Lower leg skin (tissue), 4 donors: ENCODE measurements around the gene CMSS1. TPM values are rescaled to one million over a fixed set of nuclear protein-coding genes. Genes with fewer than 3 reads are reported as not detected.

ENCODE experiments used
- DNase-seq, 2 donors: peaks; one replicate each; pipeline ENCODE4 v3.0.0-alpha.2; 2019; ENCODE audit warnings: low spot score in 2 of 2
- H3K4me3 ChIP-seq: fragments of 200-600 bp; sonication (generic); 2 replicates; pipeline ENCODE4 v1.5.1; 2017; ENCODE audit warnings: mild to moderate bottlenecking, low read depth; ENCODE audit not compliant: poor library complexity, severe bottlenecking
- CTCF ChIP-seq, 3 donors: fragments of 450-650 bp; IDR thresholded peaks; one replicate each; pipeline ENCODE4 v1.5.1; 2016; ENCODE audit warnings: antibody characterized with exemption in 3 of 3, mild to moderate bottlenecking in 3 of 3, moderate library complexity in 2 of 3
- POLR2A ChIP-seq, 2 donors: fragments of 450-650 bp; IDR thresholded peaks; one replicate each; pipeline ENCODE4 v1.6.1; 2016 to 2017; ENCODE audit warnings: antibody characterized with exemption in 2 of 2, mild to moderate bottlenecking in 1 of 2, moderate library complexity in 1 of 2
- WGBS, 2 donors: methylation state at CpG; one replicate each; pipeline ENCODE4 v1.1.5; 2018; 5-methylcytosine and 5-hydroxymethylcytosine counted together
- intact Hi-C: fragments of 100-400 bp; cut with DNase I; formaldehyde crosslinking; loops from one replicate; pipeline ENCODE4 v1.15.0; 2023; ENCODE audit warnings: low total_unique reads
- total RNA-seq, 4 donors: library from RNA; depleted of rRNA; stranded (reverse); fragments of >200 nt; gene quantifications; one replicate each; pipeline ENCODE4 v1.1.0, GENCODE V29; 2016

Gene CMSS1
- total RNA-seq, 4 donors from 2014 or later = 3.7 to 13.2 (median 7.5) TPM

DNA sequence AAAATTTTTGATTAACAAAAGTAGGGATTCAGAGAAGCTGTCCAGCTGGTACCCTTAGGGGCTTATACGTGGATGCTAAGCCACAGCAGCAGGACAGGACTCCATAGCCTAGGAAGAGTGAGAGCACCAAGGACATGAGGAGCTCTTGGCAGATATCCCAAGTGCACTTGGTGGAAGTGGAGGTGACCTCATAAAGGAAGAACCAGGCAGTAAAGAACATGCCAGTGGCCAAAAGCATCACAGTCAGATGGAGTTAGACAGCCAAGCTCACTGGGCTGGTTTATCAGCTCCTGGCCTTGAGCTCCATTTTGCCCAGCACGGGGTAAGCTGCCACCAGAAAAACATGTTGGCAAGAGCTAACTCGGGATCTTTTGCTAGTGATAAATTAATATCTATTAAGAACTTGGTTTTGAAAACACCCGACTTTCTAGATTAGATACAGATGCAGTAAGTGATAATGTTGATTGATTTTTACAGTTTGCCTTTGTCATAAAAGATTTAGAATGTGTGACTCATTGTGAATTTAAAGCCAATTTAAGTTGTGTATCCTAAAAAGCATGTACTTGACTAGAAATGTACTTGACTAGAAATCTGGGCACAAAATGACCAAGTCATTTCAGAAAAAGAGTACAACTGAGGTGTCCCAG lies 108.0 kb downstream of the CMSS1 start:
- H3K4me3 ChIP-seq = no peak overlapping the region
- TF ChIP-seq CTCF (IDR thresholded peaks at IDR 0.05) = no peak
- TF ChIP-seq POLR2A (IDR thresholded peaks at IDR 0.05) = no peak
- DNase-seq = no peak
- intact Hi-C loops = no loop called here
- 32 to 39% methylated on average over 4 of the region's 4 CpGs for WGBS, 2 donors

DNA sequence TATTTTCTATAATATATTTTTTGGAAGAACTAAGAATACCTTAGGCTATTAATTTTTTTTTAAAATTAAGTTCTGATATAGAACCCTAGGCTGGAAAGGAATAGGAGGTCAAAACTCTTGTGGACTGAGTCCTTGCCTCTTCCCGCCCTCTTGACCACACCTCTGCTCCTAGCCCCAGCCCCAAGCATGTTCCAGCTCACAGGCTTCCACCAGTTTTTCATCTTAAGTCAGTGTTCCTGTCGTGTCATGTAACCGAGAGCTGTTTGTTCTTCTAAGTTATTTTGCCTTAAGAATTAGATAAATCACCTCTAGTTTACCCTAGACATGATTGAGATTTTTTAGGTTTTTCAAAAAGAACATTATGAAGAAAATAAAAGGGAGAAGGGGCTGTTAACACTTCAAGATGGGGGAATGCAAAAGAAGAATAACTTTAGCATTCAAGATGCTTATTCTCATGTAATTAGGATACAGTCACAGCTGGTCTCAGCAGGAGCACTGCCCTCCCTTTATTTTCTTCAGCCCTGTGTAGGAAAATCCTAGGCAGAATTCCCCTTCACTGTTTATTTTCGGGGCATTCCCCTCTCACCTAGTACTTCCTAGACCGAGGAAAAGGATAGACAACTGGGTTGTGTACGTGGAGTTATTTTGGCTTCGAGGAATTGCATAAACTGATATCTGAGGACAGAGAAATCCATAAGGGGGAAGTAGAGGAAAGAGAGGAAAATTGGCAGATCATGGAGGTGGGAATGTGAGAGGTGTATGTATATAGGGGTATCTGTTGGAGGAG lies 110.2 kb downstream of the CMSS1 start:
- H3K4me3 ChIP-seq = no peak overlapping the region
- TF ChIP-seq CTCF (IDR thresholded peaks at IDR 0.05) = no peak
- no peak for TF ChIP-seq POLR2A (IDR thresholded peaks at IDR 0.05)
- no peak for DNase-seq
- intact Hi-C loops = no loop called here
- 53 to 55% methylated on average over 7 of the region's 7 CpGs for WGBS, 2 donors

DNA sequence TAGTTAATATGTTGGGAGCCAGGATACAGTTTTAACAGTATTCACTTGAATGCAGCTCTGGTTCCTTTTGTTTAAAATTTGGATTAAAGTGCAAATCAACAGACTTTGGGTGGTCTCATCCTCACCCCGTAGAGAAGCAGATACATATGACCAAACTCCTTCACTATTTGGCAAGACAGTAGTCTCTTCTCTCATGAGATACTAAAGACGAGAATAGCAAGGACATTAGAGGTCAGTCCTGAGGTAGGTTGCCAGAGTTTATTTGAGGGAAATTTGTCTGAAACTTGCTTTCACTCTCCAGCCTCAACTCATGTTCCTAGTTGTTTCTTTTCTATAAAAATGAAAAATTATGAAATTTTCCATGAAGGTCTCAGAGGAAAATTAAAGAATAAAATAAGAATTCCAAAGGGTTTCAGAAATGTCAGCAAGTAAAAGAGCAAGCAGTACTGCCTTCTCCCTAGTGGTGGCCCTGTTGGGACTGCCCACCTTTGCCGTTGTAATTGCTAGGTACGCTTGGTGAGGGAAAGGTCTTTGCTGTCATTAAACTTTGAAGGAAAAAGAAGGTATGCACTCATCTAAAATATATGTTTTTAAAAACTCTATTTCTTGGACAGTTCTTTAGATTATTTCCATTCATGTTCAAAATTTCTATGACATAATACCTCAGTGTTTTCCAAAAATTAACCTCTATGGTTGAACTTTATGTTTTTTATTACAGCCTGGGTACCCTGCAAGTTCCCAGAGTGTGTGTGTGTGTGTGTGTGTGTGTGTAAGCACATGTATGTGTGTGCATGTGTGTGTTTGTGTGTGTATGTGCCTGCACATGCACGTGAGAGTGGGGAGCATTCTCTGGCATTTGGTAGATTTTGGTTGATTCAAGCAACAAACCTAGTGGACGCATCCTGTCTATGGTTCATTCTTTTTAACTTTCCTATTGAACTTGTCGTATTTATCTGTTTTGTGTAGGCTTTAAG lies 111.4 kb downstream of the CMSS1 start:
- intact Hi-C loops = no loop called here
- TF ChIP-seq POLR2A (IDR thresholded peaks at IDR 0.05) = no peak
- no peak for TF ChIP-seq CTCF (IDR thresholded peaks at IDR 0.05)
- no peak for DNase-seq
- no peak overlapping the region for H3K4me3 ChIP-seq
- 50 to 53% methylated on average over 7 of the region's 7 CpGs for whole genome bisulfite sequencing, 2 donors

DNA sequence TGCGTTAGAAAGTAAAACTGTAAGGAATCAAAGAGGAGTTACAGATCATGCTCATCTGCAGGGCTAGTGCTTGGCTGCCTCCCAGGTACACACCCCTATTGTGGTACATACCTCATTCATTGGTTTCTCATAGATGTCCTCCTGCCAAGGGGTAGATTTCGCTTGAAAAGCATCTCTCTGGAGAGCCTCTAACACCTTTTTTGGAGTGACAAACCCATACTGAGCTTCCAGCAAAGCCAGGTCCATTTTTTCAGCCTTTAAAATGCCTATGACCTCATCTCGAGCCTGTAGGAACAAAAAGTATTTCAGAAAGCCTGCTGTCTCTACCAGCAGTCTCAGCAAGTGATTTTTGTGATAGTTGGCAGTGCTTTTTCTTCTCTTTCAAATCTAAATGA lies 112.1 kb downstream of the CMSS1 start:
- TF ChIP-seq POLR2A (IDR thresholded peaks at IDR 0.05) = no peak
- TF ChIP-seq CTCF (IDR thresholded peaks at IDR 0.05) = no peak

GRCh38 chr3:99931059-99931458 lies 113.4 kb downstream of the CMSS1 start:
- intact Hi-C loops = no loop called here
- H3K4me3 ChIP-seq = no peak overlapping the region
- no peak for DNase-seq
- TF ChIP-seq CTCF (IDR thresholded peaks at IDR 0.05) (no peak), POLR2A (IDR thresholded peaks at IDR 0.05) (no peak)
- WGBS, 2 donors = 97 to 100% methylated on average over 1 of the region's 1 CpG

More for the DNA sequence above, 112.1 kb downstream of the CMSS1 start:
- intact Hi-C loops = no loop called here
- WGBS, 2 donors = 26 to 28% methylated on average over 3 of the region's 3 CpGs
- H3K4me3 ChIP-seq = no peak overlapping the region
- peak; percentile 48 to 87 for DNase-seq
